ENCODE results near the gene NKAIN4. TPM values are rescaled to one million over a fixed set of nuclear protein-coding genes. Genes with fewer than 3 reads are reported as not detected.

NKAIN4 gene
- not detected for total RNA-seq
- long read RNA-seq, partial matches to known transcripts = 0 of 2 reads
- long read RNA-seq, other reads (novel, unspliced or antisense) = 2 of 2 reads

DNA sequence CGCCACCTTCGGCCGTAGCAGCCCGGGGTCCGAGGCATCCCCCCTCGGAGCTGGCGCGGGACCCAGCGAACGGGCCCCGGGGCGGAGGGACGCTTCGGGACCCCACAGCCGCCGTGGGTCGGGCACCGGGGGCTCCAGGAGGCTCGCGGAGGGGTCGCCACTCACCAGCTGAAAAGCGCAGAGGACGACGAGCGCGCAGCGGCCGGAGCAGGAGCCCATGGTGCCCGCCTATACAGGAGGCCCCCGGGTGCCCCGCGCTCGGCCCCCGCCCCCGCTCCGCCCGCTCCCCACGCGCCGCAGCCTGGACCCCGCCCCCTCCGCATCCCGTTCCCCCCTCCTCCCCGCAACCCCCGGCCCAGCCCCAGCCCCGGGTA, at the start of gene NKAIN4:
Gene NKAIN4 (minus strand): TSS at position 232 of the 374 bp plus-strand sequence. CDS start 13 bp downstream, at position 219.
- H3K27ac ChIP-seq = no peak within 1 kb of the TSS
- TF ChIP-seq, protein P1, sequence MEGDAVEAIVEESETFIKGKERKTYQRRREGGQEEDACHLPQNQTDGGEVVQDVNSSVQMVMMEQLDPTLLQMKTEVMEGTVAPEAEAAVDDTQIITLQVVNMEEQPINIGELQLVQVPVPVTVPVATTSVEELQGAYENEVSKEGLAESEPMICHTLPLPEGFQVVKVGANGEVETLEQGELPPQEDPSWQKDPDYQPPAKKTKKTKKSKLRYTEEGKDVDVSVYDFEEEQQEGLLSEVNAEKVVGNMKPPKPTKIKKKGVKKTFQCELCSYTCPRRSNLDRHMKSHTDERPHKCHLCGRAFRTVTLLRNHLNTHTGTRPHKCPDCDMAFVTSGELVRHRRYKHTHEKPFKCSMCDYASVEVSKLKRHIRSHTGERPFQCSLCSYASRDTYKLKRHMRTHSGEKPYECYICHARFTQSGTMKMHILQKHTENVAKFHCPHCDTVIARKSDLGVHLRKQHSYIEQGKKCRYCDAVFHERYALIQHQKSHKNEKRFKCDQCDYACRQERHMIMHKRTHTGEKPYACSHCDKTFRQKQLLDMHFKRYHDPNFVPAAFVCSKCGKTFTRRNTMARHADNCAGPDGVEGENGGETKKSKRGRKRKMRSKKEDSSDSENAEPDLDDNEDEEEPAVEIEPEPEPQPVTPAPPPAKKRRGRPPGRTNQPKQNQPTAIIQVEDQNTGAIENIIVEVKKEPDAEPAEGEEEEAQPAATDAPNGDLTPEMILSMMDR (IDR thresholded peaks at IDR 0.05) = no peak
- ATAC-seq = no peak
- H3K4me3 ChIP-seq = no peak within 1 kb of the TSS
- peaks cover 72% of the 10 kb centered on the region for H3K27me3 ChIP-seq
- H3K36me3 ChIP-seq = no peaks in the 10 kb centered on the region
- no peak for DNase-seq
- no peaks in the 10 kb centered on the region for H3K9me3 ChIP-seq
- intact Hi-C loops (cut with DNase I) = no loop called here
- peaks cover 6% of the 10 kb centered on the region for H3K4me1 ChIP-seq

DNA sequence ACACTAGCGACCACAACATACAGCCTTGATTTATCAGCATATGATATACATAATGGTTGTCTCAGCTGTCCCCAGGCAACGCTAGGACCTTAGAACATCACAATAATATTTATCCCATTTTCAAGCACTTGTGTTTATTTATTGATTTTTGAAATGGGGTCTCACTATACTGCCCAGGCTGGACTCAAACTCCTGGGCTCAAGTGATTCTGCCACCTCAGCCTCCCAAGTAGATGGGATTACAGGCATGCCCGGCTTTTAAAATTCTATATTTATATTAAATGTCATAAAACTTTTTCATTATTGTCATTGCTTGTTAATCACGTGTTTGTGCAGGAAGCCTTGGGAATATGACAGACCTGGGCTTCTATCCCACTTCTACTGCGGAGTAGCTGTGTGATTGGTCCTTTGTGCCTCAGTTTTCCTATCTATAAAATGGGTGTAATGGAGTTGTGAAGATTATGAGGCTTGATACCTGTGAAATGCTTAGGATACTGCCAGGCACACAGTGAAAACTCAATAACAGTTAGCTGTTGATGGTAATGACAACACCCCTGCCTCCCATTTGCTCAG, 48.9 kb upstream of the NKAIN4 start:
- intact Hi-C loops (cut with DNase I) = no loop called here
- H3K27me3 ChIP-seq = peaks cover 45% of the 10 kb centered on the region

DNA sequence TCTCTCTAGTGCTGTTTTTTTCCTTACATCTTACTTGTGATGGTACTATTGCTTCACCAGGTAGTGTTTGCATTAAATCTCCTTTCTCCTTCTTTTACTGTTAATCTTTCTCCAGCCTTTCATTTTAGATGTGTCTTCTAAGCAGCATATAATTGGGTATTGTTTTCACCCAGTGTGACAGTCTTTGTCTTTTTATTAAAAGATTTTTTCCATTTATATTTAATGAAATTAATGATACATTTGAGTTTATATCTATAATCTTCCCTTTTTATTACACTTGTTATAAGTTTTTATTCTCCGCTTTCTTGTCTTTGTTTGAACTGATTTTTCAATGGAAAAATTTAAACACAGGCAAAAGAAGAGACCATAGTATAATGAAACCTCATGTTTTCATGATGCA, 47.4 kb upstream of the NKAIN4 start:
- TF ChIP-seq, protein P1 (IDR thresholded peaks at IDR 0.05) = no peak
- no peak for DNase-seq
- peaks cover 44% of the 10 kb centered on the region for H3K27me3 ChIP-seq
- H3K4me3 ChIP-seq = no peak overlapping the region
- no peaks in the 10 kb centered on the region for H3K36me3 ChIP-seq
- H3K9me3 ChIP-seq = no peaks in the 10 kb centered on the region
- no peak for ATAC-seq
- no peak overlapping the region for H3K27ac ChIP-seq
- intact Hi-C loops (cut with DNase I) = no loop called here
- H3K4me1 ChIP-seq = no peaks in the 10 kb centered on the region

More for the DNA sequence above, 48.9 kb upstream of the NKAIN4 start:
- DNase-seq = no peak
- Histone ChIP-seq H3K4me1 (no peaks in the 10 kb centered on the region), H3K36me3 (no peaks in the 10 kb centered on the region), H3K9me3 (no peaks in the 10 kb centered on the region), H3K4me3 (no peak overlapping the region), H3K27ac (no peak overlapping the region)
- TF ChIP-seq, protein P1 (IDR thresholded peaks at IDR 0.05) = no peak
- ATAC-seq = no peak

DNA sequence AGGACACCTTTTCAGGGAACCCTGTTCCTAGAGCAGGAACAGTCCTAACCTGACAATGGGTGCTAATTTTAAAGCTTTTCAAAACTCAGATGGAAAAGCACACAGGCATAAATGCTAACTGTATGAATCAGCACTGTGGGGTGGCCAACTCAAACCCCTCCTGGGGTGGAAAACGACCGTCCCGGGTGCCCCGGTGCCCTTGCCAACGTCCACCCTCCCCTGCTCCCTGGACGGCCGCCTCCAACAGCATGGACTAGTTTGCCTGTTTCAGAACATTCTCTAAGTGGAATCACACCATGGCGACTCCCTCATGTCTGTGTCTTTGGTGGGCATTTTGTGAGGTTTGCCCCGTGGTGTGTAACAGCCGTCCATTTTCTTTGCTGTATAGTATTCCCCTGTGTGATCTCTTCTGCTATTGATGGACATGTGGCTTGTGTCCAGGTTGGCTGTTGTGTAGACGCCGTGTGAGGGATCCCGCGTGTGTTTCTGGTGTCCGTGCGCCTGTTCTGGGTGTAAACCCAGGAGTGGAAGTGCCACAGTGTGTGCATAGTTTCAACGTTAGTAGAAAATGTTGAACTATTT, 44.6 kb upstream of the NKAIN4 start:
- DNase-seq (no peak), ATAC-seq (no peak)
- intact Hi-C loops (cut with DNase I) = no loop called here
- Histone ChIP-seq H3K4me3 (no peak overlapping the region), H3K27ac (no peak overlapping the region), H3K36me3 (no peaks in the 10 kb centered on the region), H3K27me3 (peaks cover 52% of the 10 kb centered on the region), H3K4me1 (no peaks in the 10 kb centered on the region), H3K9me3 (no peaks in the 10 kb centered on the region)
- TF ChIP-seq, protein P1 (IDR thresholded peaks at IDR 0.05) = no peak

DNA sequence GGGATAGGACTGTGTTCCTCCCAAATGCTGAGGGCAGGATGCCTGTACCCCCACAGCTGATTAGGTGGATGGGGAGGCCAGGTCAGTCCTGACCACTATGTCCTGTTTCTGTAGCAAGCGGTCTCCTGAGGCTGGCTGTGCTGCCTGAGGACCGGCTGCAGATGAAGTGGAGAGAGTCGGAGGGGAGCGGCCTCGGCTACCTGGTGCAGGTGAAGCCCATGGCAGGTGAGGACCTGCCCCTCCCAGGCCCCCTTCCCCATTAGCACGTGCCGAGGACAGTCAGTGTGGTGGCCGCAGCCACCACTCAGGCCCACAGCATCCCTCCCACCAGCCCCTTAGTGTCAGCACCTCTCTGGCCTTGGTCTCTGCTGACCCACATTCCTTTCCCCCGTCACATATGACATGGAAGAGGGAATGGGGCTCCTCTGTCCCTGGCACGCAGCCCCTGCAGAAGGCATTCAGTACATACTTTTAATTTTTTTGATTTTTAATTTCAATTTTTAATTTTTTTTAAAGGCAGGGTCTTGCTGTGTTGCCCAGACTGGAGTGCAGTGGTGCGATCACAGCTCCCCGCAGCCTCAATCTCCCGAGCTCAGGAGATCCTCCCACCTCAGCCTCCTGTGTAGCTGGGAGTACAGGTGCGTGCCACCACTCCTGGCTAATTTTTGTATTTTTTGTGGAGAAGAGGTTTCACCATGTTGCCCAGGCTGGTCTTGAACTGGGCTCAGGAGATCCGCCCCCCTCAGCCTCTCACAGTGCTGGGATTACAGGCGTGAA, 43.7 kb upstream of the NKAIN4 start:
- TF ChIP-seq, protein P1 (IDR thresholded peaks at IDR 0.05) = no peak
- Histone ChIP-seq H3K9me3 (no peaks in the 10 kb centered on the region), H3K27me3 (peaks cover 52% of the 10 kb centered on the region), H3K36me3 (no peaks in the 10 kb centered on the region), H3K4me1 (no peaks in the 10 kb centered on the region), H3K4me3 (no peak overlapping the region), H3K27ac (no peak overlapping the region)
- DNase-seq = no peak
- intact Hi-C loops (cut with DNase I) = no loop called here
- no peak for ATAC-seq
